ENCODE results near the gene MGAT4A.
A peak's percentile ranks its signal among the peaks of the same experiment; 100 is the strongest.

The MGAT4A gene

GRCh38 chr2:98743835-98744234, 12.9 kb upstream of the MGAT4A start:
- no peak overlapping the region for H2AFZ ChIP-seq (ENCODE audit: low read length, unreplicated experiment)
- no peak overlapping the region for H3K27ac ChIP-seq (ENCODE audit: low read depth, low read length)
- H3K4me1 ChIP-seq (ENCODE audit: control insufficient read depth, insufficient read depth, low read length, unreplicated experiment) = no peaks in the 10 kb centered on the region
- H3K36me3 ChIP-seq (ENCODE audit: insufficient read depth, low read length) = no peaks in the 10 kb centered on the region
- H3K79me2 ChIP-seq (ENCODE audit: control insufficient read depth, insufficient read depth, low read length, unreplicated experiment) = no peaks in the 10 kb centered on the region
- no peak overlapping the region for H3K4me3 ChIP-seq (ENCODE audit: low read depth, low read length)
- peaks cover 31% of the 10 kb centered on the region for H3K27me3 ChIP-seq (ENCODE audit: insufficient read depth, low read length)

- Histone ChIP-seq H2AFZ (ENCODE audit: low read length, unreplicated experiment) (no peak overlapping the region), H3K36me3 (ENCODE audit: insufficient read depth, low read length) (no peaks in the 10 kb centered on the region), H3K4me3 (ENCODE audit: low read depth, low read length) (no peak overlapping the region), H3K27me3 (ENCODE audit: insufficient read depth, low read length) (peaks cover 57% of the 10 kb centered on the region), H3K79me2 (ENCODE audit: control insufficient read depth, insufficient read depth, low read length, unreplicated experiment) (no peaks in the 10 kb centered on the region), H3K27ac (ENCODE audit: low read depth, low read length) (no peak overlapping the region), H3K4me1 (ENCODE audit: control insufficient read depth, insufficient read depth, low read length, unreplicated experiment) (no peaks in the 10 kb centered on the region)
Measured at GRCh38 chr2:98739020-98739419, 8.1 kb upstream of the MGAT4A start.

GRCh38 chr2:98738304-98738703, 7.4 kb upstream of the MGAT4A start:
- Histone ChIP-seq H3K27me3 (ENCODE audit: insufficient read depth, low read length) (peaks cover 60% of the 10 kb centered on the region), H3K4me3 (ENCODE audit: low read depth, low read length) (no peak overlapping the region), H2AFZ (ENCODE audit: low read length, unreplicated experiment) (no peak overlapping the region), H3K36me3 (ENCODE audit: insufficient read depth, low read length) (no peaks in the 10 kb centered on the region), H3K4me1 (ENCODE audit: control insufficient read depth, insufficient read depth, low read length, unreplicated experiment) (no peaks in the 10 kb centered on the region), H3K27ac (ENCODE audit: low read depth, low read length) (no peak overlapping the region), H3K79me2 (ENCODE audit: control insufficient read depth, insufficient read depth, low read length, unreplicated experiment) (no peaks in the 10 kb centered on the region)

- H3K79me2 ChIP-seq (ENCODE audit: control insufficient read depth, insufficient read depth, low read length, unreplicated experiment) = no peaks in the 10 kb centered on the region
- H3K4me3 ChIP-seq (ENCODE audit: low read depth, low read length) = no peak overlapping the region
- no peaks in the 10 kb centered on the region for H3K36me3 ChIP-seq (ENCODE audit: insufficient read depth, low read length)
- no peak overlapping the region for H2AFZ ChIP-seq (ENCODE audit: low read length, unreplicated experiment)
- H3K27me3 ChIP-seq (ENCODE audit: insufficient read depth, low read length) = peaks cover 64% of the 10 kb centered on the region
- H3K4me1 ChIP-seq (ENCODE audit: control insufficient read depth, insufficient read depth, low read length, unreplicated experiment) = no peaks in the 10 kb centered on the region
- no peak overlapping the region for H3K27ac ChIP-seq (ENCODE audit: low read depth, low read length)
Measured at GRCh38 chr2:98737848-98738247, 6.9 kb upstream of the MGAT4A start.

- Histone ChIP-seq H3K36me3 (ENCODE audit: insufficient read depth, low read length) (no peaks in the 10 kb centered on the region), H3K27ac (ENCODE audit: low read depth, low read length) (no peak overlapping the region), H3K4me1 (ENCODE audit: control insufficient read depth, insufficient read depth, low read length, unreplicated experiment) (no peaks in the 10 kb centered on the region), H3K4me3 (ENCODE audit: low read depth, low read length) (no peak overlapping the region), H2AFZ (ENCODE audit: low read length, unreplicated experiment) (no peak overlapping the region), H3K79me2 (ENCODE audit: control insufficient read depth, insufficient read depth, low read length, unreplicated experiment) (no peaks in the 10 kb centered on the region), H3K27me3 (ENCODE audit: insufficient read depth, low read length) (peaks cover 72% of the 10 kb centered on the region)
Measured at GRCh38 chr2:98736464-98736889, 5.5 kb upstream of the MGAT4A start.

GRCh38 chr2:98734823-98735260, 3.9 kb upstream of the MGAT4A start:
- peaks cover 63% of the 10 kb centered on the region for H3K27me3 ChIP-seq (ENCODE audit: insufficient read depth, low read length)
- no peaks in the 10 kb centered on the region for H3K79me2 ChIP-seq (ENCODE audit: control insufficient read depth, insufficient read depth, low read length, unreplicated experiment)
- no peak overlapping the region for H3K27ac ChIP-seq (ENCODE audit: low read depth, low read length)
- no peak overlapping the region for H2AFZ ChIP-seq (ENCODE audit: low read length, unreplicated experiment)
- H3K4me3 ChIP-seq (ENCODE audit: low read depth, low read length) = no peak overlapping the region
- H3K4me1 ChIP-seq (ENCODE audit: control insufficient read depth, insufficient read depth, low read length, unreplicated experiment) = no peaks in the 10 kb centered on the region
- H3K36me3 ChIP-seq (ENCODE audit: insufficient read depth, low read length) = no peaks in the 10 kb centered on the region

- no peaks in the 10 kb centered on the region for H3K4me1 ChIP-seq (ENCODE audit: control insufficient read depth, insufficient read depth, low read length, unreplicated experiment)
- no peak overlapping the region for H3K4me3 ChIP-seq (ENCODE audit: low read depth, low read length)
- no peak overlapping the region for H3K27ac ChIP-seq (ENCODE audit: low read depth, low read length)
Measured at GRCh38 chr2:98734162-98734561, 3.2 kb upstream of the MGAT4A start.

GRCh38 chr2:98732430-98733051, 1.6 kb upstream of the MGAT4A start:
- H3K27me3 ChIP-seq (ENCODE audit: insufficient read depth, low read length) = peaks cover 66% of the 10 kb centered on the region
- no peak overlapping the region for H3K27ac ChIP-seq (ENCODE audit: low read depth, low read length)
- H3K4me3 ChIP-seq (ENCODE audit: low read depth, low read length) = no peak overlapping the region
- H3K4me1 ChIP-seq (ENCODE audit: control insufficient read depth, insufficient read depth, low read length, unreplicated experiment) = no peaks in the 10 kb centered on the region
- H3K36me3 ChIP-seq (ENCODE audit: insufficient read depth, low read length) = no peaks in the 10 kb centered on the region
- H3K79me2 ChIP-seq (ENCODE audit: control insufficient read depth, insufficient read depth, low read length, unreplicated experiment) = no peaks in the 10 kb centered on the region
- H2AFZ ChIP-seq (ENCODE audit: low read length, unreplicated experiment) = no peak overlapping the region

More at GRCh38 chr2:98734162-98734561, 3.2 kb upstream of the MGAT4A start:
- Histone ChIP-seq H3K36me3 (ENCODE audit: insufficient read depth, low read length) (no peaks in the 10 kb centered on the region), H2AFZ (ENCODE audit: low read length, unreplicated experiment) (no peak overlapping the region), H3K79me2 (ENCODE audit: control insufficient read depth, insufficient read depth, low read length, unreplicated experiment) (no peaks in the 10 kb centered on the region), H3K27me3 (ENCODE audit: insufficient read depth, low read length) (peaks cover 65% of the 10 kb centered on the region)

GRCh38 chr2:98731894-98732349, 990 bp upstream of the MGAT4A start:
- Histone ChIP-seq H3K4me3 (ENCODE audit: low read depth, low read length) (peak overlapping the region; percentile 80), H3K27me3 (ENCODE audit: insufficient read depth, low read length) (peaks cover 69% of the 10 kb centered on the region), H3K4me1 (ENCODE audit: control insufficient read depth, insufficient read depth, low read length, unreplicated experiment) (no peaks in the 10 kb centered on the region), H2AFZ (ENCODE audit: low read length, unreplicated experiment) (peak overlapping the region; percentile 19), H3K79me2 (ENCODE audit: control insufficient read depth, insufficient read depth, low read length, unreplicated experiment) (no peaks in the 10 kb centered on the region), H3K36me3 (ENCODE audit: insufficient read depth, low read length) (no peaks in the 10 kb centered on the region), H3K27ac (ENCODE audit: low read depth, low read length) (no peak overlapping the region)

- Histone ChIP-seq H2AFZ (ENCODE audit: low read length, unreplicated experiment) (peak overlapping the region; percentile 36), H3K4me1 (ENCODE audit: control insufficient read depth, insufficient read depth, low read length, unreplicated experiment) (no peaks in the 10 kb centered on the region), H3K27me3 (ENCODE audit: insufficient read depth, low read length) (peaks cover 72% of the 10 kb centered on the region), H3K4me3 (ENCODE audit: low read depth, low read length) (peak overlapping the region; percentile 64), H3K27ac (ENCODE audit: low read depth, low read length) (no peak overlapping the region), H3K36me3 (ENCODE audit: insufficient read depth, low read length) (no peaks in the 10 kb centered on the region), H3K79me2 (ENCODE audit: control insufficient read depth, insufficient read depth, low read length, unreplicated experiment) (no peaks in the 10 kb centered on the region)
Measured at GRCh38 chr2:98730707-98731040, 258 bp downstream of the MGAT4A start.

GRCh38 chr2:98730053-98730706, 752 bp downstream of the MGAT4A start:
- Histone ChIP-seq H3K4me1 (ENCODE audit: control insufficient read depth, insufficient read depth, low read length, unreplicated experiment) (no peaks in the 10 kb centered on the region), H2AFZ (ENCODE audit: low read length, unreplicated experiment) (peak overlapping the region; percentile 36), H3K36me3 (ENCODE audit: insufficient read depth, low read length) (no peaks in the 10 kb centered on the region), H3K27me3 (ENCODE audit: insufficient read depth, low read length) (peaks cover 70% of the 10 kb centered on the region), H3K79me2 (ENCODE audit: control insufficient read depth, insufficient read depth, low read length, unreplicated experiment) (no peaks in the 10 kb centered on the region), H3K4me3 (ENCODE audit: low read depth, low read length) (peak overlapping the region; percentile 64), H3K27ac (ENCODE audit: low read depth, low read length) (no peak overlapping the region)
